HG03460 (cell line): ENCODE measurements around the gene C12orf57.
A peak's percentile ranks its signal among the peaks of the same experiment; 100 is the strongest.

Experiments used
- ATAC-seq: cut with Tn5 transposase; IDR thresholded peaks from one replicate; pipeline ENCODE4 v1.9.1; 2021; ENCODE audit not compliant: unreplicated experiment

Gene C12orf57

DNA sequence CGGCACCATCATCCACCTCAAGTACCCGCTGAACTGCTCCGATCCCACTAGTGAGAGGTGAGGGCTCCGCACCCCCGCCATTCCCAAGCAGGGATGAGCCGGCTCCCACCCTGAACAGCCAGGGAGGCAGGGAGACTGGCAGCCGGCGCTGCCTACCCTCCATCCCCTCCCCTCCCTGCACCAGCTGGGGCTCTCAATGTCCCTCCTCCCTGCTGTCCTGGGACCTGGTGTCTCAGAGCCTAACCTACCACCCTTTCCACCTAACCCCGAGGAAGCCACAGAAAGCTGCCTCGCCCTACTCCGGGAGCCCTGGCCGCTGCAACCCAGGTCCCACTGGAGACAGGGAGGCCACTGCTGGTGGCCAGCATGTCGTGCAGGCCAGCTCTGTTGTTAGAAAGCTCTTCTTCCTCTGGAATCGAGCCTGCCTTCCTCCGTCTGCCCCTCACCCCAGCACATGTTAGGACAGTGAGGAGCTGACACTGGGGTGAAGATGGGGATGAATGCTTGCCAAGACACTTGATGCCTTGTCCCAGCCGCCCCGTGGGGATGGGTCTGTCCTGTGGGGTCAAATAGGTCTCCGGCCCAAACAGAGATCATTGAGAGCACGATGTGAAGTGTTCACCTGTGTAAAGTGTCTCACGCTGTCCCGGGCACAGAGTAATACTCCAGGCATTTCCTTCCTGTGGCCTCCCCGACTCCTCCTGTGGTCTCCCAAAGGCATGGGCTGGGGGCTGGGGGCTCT, 8.5 kb downstream of the C12orf57 start:
- ATAC-seq, result no peak

DNA sequence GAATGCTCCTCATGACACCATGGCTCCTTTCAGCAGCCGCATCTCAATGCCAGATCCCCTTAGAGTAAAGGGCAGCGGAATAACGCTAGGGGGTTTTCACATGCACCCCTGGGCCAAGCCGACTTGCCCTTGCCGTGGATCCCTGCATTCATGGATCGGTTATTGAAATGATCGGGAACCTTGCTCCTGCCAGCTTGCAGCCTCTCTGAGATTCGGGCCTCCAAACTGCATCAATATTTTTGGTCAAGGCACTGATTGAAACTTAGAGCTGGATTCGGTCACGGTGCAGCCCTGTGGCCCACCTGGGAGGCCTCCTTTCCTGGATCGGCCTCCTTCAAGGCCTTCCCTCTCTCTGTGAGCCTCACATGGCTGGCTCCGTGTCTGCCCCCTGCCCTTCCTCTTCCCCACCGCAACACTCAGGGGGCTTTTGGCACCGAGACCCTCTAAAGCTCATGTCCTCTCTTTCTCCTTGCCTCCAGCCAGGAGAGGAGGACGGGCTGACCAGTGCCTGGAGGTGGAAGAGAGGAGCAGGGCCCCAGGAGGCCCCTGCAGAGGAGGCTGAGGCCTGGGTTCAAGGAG, 9.1 kb downstream of the C12orf57 start:
- no peak for ATAC-seq

DNA sequence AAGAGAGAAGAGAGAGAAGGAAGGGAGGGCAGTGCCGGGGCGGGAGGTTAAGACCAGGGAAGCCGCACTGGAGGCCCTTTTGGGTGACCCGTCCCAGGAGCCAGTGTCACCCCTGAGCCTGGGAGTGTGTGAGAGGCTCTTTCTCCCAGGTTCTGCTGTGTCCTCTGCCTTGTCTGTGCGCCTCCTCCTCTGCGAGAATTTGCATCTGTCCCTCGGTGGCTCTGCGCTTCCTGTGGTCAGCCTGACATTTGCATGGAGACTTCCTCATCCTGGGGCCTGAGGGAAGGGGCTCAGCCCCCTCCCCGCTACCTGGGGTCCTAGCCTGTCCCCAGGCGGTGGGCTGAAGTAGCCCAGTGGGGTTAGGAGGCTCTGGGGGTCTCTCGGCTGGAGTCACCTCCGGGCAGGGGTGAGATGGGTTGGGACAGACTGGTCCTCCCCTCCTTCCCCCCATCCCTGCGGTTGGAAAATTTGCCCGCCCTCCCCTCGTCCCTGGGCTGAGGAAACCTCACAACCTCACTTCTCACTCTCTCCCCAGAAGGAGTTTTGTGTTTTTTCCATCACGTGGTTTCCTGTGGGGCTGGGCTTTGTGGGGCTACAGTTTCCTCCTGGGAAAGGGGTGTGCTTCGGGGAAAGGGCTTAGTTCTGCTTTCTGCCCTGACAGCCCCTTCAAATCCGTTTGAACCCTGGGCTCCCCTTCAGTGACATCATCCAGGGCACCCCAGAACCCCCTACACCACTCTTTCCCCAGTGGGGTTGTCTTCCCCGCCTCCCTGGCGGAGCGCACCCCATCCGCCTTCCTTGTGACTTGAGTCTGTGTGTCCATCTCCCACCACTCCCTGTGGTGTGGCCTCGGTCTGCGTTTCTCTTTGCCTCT, 9.9 kb downstream of the C12orf57 start:
- ATAC-seq, result peak; percentile 43

DNA sequence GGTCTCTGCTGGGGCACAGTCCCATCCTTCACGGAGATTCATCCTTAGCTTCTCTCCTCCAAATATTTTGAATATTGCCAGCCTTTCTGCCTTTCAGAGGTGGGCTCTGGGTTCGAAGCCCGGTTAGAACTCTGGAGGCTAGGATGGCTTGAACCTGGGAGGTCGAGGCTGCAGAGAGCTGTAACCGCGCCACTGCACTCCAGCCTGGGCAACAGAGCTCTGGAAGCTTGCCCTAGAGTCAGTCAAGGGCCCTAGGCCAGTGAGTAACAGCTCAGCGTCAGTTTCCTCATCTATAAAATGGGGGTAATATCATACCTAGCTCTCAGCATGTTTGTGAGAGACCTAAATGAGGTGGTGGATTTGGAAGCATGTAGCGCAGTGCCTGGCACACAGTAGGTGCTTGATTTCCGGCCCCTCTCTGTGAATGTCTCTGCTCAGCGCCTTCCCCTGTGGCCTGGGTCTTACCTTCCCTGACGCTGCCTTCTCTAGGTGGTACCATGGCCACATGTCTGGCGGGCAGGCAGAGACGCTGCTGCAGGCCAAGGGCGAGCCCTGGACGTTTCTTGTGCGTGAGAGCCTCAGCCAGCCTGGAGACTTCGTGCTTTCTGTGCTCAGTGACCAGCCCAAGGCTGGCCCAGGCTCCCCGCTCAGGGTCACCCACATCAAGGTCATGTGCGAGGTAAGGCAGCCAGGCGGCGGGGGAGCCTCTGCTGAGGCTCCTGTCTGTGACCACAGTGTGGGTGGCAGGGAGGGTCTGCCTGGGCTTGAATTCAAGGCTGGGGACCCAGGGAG, 10.7 kb downstream of the C12orf57 start:
- ATAC-seq, result no peak

DNA sequence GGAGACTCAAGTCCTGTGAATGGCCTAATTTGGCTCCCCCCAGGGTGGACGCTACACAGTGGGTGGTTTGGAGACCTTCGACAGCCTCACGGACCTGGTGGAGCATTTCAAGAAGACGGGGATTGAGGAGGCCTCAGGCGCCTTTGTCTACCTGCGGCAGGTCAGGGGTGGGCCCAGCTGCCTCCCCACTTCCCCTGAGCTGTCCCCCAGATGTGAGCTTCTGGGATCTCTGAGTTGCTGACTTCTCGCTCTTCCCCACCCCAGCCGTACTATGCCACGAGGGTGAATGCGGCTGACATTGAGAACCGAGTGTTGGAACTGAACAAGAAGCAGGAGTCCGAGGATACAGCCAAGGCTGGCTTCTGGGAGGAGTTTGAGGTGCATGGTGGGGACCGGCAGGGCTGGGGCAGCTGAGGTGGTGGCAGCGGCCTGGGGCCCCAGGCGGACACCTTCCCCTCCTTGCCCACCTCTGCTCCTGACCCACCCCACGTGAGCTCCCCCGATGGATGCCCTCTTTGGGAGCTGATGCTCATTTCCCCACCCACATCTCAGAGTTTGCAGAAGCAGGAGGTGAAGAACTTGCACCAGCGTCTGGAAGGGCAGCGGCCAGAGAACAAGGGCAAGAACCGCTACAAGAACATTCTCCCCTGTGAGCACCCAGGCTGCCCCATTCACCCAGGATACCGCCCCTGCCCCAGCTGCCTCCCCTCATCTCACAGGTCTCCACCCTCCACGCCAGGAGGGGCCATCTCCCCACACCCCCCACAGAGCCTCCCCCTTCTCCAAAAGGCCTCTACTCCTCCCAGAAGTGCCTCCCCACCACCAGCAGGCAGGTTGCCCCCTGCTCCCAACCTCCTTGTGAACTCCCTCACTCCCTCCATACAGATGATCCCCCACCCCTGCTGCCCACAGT, 11.5 kb downstream of the C12orf57 start:
- ATAC-seq, result no peak

- no peak for ATAC-seq
Observed at GRCh38 chr12:6956021-6956727, 12.4 kb downstream of the C12orf57 start.

DNA sequence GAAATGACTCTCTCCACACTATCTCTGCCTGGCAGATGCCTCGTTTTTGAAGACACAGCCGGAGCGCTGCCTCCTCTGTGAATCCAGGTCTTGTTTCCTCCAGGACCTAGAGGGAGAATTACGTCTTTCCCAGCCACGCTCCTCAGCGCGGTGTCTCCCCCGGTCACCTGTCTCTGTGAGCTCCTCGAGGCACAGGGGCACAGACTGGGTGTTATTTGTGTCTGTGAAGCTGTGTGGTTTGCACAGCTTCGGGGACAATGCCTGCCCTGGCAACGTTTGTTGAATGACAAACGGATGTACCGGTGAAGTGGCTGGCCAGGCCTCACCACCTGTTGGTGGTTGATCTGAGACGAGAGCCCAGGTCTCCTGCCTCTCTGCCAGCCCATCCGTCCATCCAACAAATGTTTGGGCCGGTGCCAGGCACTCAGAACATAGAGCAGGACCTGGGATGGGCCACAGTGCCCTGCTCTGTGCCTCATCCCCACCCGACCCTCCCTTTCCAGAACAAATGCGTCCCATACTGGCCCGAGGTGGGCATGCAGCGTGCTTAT, 13.4 kb downstream of the C12orf57 start:
- no peak for ATAC-seq

GRCh38 chr12:6957741-6958608, 14.2 kb downstream of the C12orf57 start:
- no peak for ATAC-seq

- ATAC-seq, result no peak
Observed at GRCh38 chr12:6958609-6959057, 14.8 kb downstream of the C12orf57 start.

DNA sequence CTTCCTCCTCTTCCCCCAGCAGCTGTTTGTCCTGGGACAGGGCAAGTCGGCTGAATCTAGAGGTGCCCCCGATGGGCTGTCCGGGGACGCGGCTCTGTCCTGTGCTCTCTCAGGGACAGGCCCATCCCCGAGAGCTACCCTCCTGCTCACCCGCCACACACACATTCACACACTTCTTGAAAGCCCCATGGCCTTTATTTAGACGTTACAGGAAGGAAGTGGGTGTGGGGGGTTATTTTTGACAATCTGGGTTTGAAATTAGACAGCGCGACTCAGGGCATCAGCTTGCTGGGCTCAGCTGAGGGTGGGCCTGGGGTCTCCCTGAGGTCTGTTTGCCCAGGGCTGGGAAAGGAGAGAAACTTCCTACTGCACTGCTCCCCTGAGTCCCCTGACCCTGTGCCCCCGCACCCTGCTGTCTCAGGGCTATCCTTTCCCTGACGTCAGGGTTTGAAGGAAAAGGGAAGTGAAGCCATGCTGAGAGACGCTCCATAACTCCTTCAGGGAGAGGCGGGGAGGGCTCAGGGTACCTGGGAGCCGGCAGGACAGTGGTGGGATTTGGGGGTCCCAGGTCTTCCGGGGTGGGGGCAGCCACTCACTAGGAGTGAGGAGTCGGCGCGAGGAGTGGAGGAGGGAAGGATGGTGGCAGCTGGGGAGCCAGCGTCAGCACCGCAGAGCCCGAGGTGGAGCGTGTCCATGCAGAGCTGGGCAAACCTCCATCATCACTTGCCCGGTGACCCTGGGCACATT, 15.4 kb downstream of the C12orf57 start:
- ATAC-seq, result peak; percentile 49

- ATAC-seq, result no peak
Observed at GRCh38 chr12:6959805-6960592, 16.2 kb downstream of the C12orf57 start.

- ATAC-seq, result no peak
Observed at GRCh38 chr12:6960593-6961277, 16.9 kb downstream of the C12orf57 start.

DNA sequence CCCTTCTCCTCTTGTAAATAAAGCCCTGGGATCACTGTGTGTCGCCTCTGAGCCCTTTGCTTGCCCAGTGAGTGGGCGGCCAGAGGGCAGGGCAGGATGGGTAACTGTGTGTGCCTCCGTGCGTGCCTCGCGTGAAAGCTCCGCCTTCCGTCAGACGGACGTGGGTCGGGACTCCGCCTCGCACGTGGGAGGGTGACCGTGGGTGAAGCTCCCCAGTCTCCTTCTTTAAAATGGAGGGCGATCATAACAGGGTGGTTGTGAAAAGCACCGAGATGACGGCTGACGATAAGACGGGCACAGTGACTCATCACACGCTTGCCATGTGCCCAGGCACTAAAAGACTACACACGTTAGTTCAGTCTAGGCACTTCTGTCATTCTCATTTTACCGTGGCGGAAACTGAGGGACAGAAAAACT, 17.5 kb downstream of the C12orf57 start:
- no peak for ATAC-seq

DNA sequence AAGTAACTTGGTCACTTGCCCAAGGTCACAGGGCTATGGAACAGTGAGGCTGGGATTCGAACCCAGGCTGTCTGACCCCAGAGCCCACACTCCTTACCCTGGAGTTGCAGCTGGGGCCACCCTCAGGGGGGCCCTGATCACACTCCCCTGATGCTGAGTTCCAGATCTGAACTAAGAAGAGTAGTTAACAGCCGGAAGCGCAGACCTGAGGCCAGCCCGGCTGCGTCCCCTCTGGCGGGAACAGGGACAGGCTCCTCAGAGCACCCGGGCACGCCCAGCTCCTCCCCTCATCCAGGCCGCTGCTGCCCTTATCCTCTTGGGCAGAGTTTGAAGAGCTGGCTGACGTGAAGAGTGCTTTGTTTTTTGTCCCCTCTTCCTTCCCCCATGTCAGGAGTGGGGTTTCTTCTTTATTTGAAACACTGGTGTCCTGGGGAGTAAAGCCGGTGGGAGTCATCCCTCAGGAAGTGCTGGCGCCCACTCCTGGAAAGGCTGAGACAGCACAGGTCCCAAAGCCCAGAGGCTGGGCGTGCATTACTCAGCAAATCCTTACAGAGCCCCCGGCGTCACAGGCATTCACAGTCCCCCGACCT, 18.0 kb downstream of the C12orf57 start:
- ATAC-seq, result no peak

GRCh38 chr12:6962285-6963015, 18.6 kb downstream of the C12orf57 start:
- ATAC-seq, result no peak
